Measurements from ENCODE around the gene NME3.
"Not testable (repeated sequence)": the region's sequence is repeated elsewhere in the genome, so short reads cannot be mapped to it uniquely, and the experiment has no call there.

Gene NME3

DNA sequence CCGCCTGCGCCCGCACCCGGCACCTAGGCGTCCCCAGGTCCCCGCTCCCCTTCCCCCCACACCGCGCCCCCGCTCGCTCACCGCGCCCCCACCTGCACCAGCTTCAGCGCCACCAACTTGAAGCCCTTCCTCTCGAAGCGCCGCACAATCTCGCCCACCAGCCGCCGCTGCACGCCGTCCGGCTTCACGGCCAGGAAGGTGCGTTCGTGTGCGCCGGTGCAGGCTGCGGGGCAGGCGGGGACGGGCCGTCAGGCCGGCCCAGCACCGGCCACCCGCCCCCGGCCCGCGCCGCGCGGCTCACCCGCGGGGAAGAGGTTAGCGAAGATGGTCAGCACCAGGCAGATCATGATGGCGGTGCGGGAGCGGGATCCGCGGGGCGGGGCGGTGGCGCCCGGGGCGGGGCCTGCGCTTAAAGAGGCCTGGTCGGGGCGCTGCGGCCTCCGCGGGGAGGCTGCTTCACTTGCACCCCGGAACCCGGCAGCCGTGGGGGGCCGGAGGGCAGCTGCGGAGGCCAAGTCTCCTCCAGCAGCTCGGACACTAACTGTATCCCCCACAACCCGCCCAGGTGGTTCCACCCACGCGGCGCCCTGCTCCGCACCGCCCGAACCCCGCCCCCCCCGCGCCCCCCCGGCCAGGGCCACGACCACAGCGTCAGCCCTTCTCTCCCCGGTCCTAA is at the start of gene NME3:
Gene NME3 (minus strand): TSS at position 356 of the 676 bp plus-strand sequence. CDS start 9 bp downstream, at position 347.
- DNase-seq = no peak

DNA sequence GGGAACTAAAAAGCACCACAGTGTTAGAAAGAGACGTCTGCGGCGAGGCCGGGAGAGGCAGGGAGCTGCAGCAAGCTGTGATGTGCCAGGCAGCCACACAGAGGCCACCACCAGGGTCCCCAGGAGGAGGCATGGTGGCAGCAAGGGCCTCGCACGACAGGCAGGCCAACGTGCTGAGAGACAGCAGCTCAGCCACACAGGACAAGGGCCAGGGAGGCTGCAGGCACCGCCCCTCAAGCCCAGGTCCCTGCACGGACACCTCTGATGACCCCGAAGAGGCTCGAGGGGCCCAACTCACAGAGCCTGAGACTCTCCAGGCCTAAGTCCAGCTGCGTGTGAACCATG is 49.6 kb upstream of the NME3 start:
- DNase-seq = no peak

DNA sequence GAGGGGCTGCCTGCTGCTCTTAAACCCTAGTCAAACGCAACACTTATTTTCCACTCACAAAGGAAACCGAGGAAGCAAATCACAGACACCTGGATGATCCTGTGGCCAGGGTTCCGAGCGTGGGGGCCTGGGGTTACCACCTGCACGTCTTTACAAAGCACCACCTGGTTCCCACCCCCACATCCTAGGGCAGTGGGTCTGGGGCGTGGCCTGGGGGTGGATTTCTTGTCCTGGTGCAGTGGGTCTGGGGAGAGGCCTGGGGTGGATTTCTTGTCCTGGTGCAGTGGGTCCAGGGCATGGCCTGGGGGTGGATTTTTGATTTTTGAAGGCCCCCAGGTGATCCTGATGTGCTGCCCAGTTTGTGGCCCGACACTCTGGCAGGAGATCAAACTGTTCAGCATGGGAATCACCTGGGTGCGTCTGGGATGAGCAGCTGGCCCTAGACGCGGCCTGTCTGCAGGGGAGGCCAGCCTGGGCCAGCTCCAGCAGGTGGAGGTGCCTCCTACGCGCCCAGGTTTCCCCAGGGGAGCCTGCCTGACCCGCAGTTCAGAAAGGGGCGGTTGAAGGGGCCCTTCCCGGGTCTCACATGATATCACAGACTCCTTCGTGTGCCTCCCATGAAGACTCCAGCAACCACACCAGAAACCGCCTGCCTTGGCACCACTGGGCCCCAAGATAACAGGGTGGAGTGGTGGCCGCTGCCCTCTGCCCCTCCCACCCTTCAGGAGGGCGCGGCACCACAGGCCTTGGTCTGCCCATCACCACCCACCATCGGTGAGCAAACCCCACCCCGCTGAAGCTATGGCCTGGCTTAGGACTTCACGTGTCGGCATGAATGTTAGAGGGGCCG is 49.0 kb upstream of the NME3 start:
- DNase-seq = no peak

DNA sequence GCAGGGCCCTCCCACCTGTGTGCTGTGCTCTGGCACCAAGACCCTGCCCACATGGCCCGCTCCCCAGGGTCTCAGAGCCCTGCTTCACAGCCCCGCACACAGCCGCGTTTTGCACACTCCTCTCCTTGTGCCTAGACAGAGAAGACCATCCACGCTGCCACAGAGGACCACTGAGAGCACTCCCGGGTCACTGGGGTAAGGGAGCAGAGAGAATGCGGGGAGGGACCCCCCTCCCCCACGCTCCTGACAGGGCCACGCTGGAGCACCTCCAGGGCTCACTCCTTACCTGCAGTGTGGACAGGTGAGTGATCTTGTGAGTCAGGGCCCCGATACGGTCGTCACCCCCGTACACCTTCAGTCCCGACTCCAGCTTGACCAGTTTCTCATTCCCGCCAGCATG is 48.3 kb upstream of the NME3 start:
- DNase-seq = no peak

DNA sequence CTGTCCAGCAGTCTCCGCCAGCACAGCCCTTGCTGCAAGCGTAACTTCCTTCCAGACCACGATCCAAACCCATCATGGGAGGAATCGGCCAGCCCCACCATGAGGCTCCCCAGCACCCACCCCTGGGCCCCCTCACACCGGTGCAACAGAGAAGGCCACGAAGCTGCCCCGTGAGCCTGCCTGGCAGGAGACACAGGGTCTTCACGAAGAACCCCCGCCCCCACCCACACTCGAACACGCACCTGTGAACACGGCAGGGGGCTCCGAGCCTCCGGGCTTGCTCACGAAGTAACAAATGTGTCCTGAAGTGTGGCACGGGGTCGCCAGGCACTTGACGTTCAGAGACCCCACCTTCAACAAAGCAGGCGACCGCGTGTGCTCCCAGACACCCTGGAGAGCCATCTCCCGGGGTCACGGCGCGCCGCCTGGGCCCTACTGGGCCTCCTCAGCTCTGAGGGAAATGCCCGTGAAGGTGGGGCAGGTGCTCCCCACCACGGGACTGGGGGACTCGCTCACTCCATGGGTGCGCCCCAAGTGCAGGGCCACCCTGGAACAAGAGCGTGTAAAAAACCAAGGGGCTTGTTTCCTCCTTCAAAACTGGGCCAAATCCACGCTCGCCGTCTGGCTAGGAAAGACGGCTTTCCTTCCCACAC is 47.7 kb upstream of the NME3 start:
- DNase-seq = no peak

DNA sequence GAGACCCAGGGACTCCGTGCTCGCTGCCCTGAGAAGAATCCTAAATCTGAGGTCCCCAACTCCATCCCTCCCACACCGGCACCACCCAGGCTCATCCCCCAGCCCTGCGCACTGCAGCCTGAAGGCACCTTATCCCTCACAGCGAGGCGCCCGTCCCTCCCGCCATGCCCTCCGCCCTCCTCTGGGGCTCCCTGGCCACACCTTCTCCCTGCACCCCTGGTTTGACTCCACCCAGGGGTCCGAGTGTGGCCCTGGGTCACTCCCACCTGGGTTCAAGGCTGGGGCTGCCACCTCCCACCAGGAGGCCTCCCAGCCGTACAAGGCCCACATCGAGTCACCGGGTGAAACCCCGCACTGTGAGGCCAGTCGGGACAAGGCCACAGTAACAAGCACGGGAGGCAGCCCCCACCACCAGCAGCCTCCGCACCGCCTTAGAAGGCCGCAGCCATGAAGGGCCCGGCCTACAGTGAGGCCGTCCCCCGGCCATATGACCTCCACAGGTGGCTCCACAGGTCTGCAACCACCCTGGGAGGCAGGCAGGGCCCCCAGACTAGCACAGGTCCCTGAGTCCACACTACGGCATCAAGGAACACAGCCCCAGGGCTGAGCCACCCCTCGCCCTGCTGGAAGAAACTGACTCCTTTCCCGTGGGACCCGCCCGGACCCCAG is 47.0 kb upstream of the NME3 start:
- DNase-seq = no peak

DNA sequence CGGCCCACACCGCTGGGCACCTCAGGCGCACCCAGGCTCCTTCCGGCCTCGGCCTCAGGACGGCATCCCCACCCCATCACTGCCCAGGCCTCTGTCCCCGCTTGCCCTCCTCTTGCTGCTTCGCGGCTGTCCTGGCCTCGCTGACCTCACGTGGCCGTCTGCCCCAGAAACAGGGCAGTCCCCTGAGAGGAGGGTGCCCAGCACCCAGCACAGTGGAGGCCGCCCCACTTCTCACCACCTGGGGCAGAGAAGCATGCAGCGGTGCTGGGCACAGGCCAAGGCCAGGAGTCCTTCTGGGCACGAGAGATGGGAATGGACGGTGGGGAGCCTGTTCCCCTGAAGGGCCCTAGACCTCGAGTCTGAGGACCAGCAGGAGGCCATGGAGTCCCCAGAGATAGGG is 46.4 kb upstream of the NME3 start:
- DNase-seq = no peak

DNA sequence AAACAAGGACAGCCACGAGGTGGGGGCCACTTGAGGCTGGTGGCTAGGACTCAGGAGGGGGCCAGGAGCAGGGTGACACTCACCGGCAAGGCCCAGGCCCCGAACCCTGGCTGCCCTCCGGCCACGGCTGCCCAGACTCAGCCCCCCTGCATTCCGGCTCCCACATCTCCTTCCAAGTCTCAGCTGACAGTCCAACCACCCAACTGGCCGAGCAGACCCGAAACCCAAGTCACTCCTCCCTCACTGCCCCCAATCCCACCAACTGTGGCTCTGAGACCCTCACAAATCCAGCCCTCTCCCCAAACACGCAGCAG is 45.9 kb upstream of the NME3 start:
- no peak for DNase-seq

DNA sequence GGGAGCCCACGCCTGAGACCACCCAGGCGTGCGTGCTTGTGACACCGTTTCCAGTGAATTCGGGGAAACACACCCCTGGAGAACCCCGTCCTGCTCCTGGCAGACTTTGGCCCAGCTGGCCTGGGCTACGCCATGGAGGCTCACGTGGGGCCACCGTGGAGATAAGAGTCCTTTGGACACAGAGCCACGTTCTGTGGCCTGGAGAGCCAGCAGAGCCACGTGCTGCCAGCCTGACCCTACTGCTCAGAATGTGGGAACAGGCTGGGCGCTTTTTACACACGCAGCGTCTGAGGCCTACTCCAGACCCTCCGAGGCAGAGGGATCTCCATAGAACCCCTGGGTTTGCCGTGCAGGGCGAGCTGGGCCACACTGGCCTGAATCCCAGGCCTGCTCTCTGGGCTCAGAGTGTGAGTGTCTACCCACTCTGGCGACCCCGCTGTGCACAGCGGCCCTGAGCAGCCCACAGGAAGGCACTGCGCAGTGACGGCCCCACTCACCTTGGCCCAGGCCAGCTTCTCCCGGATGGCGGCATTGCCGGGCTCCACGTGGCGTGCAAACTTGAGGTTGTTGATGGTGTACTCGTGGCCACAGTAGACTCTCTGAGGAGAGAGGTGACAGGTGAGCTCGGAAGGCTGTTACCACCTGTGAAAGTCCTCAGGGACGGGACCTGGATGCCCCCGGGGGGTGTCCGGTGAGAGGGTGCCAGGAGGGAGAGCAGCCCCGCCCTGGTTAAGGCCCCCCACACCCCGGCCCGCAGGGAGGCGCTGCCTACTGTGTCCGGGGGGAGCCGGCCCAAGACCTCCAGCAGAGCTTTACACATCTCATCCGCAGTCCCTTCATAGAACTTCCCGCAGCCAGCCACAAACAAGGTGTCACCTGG is 45.3 kb upstream of the NME3 start:
- DNase-seq = no peak

DNA sequence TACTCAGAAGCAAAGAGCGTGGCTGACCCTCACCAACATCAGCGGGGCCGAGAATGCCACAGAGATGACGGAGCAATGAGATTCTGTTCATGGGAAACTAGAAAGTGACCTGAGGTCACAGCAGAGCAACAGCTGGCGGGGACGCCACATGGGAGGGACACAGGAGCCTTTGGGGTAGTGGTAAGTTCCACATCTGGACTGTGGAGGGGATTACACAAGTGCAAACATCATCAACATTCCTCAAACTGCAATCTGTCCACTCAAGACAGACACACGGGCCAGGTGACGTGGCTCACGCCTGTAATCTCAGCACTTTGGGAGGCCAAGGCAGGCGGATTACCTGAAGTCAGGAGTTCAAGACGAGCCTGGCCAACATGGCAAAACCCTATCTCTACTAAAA is 44.1 kb upstream of the NME3 start:
- DNase-seq = no peak

DNA sequence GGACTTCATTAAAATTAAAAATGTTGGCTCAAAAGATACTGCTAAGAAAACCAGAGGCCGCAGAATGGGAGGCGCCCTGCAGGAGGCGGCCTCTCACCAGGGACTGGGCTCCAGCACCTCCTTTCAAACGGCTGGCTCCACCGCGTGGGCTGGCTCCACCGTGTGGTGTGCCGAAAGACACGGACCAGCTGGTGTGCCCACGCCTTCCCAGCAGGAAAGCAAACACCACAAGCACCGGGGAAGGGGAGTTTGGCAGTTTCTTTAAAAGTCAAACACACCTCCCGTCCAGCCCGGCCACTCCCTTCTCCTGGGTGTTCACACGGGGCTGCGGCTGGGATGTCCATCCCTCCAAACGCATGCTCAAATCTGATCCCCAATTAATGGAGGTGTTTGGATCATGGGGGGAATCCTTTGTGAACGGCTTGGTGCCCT is 41.4 kb upstream of the NME3 start:
- DNase-seq = no peak

DNA sequence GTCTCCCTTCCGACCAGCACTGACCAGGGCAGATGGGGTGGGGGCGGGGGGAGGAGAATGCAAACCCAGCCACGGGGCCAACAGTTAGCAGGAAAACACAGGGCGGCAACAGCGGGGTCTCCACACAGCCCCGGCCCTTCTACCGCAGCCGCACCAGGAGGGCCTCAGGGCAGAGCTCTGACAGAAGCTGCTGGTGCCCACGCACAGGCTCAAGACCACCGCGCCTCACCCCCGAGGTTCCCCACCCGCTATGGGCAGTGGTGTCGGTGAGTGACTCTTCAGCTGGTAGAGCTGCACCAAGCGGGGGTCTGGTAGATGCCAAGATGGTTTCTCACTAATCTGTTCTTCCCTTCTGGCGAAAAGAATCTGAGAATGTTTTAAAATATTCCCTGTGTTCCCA is 39.2 kb upstream of the NME3 start:
- DNase-seq = no peak

DNA sequence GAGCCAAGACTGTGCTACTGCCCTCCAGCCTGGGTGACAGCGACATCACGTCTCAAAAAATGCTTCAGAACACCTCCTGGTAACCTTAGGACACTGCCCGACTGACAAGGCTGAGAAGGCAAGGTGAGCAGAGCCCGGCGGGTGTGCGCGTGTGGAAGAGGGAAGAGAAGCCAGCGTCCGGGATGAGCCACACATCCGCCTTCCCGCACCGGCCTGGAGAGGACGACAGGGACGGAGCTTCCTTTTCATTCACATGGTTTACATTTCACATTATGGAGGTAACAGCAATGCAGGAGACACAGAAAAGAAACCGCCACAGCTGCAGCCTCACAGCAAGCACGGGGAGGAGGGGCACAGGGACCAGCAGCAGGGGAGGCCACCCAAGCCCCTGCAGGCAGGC is 38.8 kb upstream of the NME3 start:
- no peak for DNase-seq

DNA sequence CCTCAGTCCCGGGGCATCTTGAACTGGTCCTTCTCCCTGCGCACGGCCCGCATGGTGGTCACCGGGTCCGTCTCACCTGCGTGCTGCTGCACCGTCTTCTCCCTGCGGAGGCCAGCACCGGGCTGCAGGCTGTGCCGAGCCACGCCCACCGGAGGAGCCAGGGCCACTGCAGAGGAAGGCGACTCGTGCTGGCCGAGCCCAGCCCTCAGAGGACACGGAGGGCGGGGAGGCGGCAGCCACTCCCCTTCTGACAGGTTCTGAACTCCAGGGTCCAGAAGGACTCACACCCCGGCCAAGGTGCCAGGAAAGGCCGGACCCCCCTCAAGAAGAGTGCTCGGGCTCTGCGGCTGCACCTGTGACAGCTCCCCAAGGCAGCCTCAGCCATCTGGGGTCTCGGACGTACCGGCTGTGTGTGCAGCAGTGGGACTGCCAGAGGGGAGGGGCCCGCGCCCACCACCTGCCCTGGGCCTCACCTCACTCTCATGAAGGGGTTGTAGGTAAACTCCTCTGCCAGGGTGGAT is 38.0 kb upstream of the NME3 start:
- DNase-seq = no peak

DNA sequence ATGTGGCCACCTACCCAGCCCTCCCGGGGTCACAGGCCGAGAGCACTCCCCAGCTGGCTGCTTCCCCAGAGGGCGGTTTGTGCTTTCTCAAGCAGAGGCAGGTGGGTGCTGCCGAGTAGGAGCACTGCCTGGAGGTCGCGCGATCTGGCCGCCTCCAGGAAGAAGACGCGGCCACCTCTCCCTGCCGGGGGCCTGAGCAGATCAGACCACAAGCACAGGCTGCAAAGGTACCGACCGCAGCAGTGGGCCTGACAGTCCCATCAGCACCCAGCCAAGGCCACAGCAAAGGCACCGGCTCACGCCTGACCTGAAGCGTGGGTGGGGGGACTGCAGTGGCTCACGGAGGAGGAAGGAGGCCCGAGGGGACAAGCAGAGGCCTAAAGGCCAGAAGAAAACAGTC is 37.3 kb upstream of the NME3 start:
- no peak for DNase-seq

DNA sequence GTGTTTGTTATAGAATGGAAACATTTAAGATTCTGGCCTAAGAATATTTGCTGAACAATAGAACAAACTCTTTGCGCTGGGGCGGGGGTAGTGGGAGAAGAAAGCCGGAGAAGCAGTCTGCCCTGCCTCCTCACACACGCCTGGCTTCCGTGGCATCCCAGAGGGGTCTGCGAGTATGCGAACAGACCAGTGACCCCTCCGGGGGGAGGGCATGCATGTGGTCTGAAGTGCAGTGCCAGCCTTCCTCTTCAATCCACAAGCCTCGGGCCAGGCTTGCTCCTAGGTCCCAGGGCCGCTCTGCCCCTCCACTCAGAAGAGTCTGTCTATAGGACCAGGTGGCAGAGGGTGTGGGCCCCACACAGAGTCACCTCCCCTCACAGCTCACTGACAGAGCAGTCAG is 36.3 kb upstream of the NME3 start:
- DNase-seq = no peak

DNA sequence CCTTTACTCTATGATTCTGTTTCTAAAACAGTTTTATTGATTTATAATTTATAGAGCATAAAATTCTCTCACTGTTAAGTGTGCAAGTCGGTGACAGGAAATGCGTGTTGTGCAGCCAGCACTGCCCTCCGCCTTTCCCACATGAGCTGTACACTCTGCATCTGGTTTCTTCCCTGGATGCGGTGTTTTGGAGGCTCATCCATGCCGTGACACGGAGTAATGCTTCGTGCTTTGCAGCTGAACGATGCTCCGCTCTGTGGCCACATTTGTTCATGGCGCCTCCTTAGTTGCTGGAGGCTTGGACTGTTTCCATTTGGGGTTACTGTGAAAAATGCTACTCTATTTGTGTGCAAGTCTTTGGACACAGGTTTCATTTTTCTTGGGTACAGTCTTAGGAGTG is 29.4 kb upstream of the NME3 start:
- DNase-seq = no peak

DNA sequence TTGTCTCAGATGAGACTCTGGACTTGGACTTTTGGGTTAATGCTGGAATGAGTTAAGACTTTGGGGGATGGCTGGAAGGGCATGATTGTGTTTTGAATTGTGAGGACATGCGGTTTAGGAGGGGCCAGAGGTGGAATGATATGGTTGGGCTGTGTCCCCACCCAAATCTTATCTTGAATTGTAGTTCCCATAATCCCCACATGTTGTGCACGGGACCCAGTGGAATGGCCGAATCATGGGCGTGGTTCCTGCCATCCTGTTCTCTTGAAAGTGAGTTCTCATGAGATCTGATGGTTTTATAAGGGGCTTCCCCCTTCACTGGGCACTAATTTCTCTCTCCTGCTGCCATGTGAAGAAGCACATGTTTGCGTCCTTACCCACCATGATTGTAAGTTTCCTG is 27.9 kb upstream of the NME3 start:
- DNase-seq = not testable (repeated sequence)

DNA sequence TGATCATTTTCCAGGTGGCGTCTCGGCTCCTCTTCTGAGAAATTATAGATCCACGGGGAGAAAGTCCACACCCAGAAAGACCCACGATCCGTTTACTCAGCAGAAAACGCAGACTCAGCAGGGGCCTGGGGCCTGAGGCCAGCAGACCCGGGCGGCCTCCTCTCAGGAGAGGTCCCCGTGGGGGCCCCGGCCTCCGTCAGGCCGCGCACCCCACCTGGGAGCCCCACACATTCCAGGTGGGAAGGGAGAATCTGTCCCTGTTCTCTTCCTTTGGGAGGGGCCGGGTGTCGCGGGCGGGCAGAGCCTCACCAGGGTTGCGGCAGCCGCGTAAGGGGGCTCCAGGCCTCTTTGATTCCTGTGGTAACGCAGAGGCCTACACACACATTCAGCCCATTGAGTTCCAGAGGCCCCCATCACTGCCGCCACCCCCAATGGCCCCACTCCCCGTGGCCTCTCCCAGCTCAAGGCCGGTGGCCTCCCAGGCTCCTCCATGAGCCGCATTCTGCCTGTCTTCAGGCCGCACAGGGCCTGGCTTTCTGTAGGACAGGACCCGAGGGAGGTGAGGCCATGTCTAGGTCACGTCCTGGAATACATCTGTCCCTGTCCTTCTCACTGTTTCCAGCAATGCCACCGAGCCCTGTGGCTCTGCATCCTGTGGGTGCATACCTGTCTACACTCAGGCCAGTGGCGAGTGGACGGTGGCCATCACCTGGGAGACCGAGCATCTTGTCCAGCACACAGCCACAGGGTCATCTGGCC is 23.7 kb upstream of the NME3 start:
- no peak for DNase-seq

DNA sequence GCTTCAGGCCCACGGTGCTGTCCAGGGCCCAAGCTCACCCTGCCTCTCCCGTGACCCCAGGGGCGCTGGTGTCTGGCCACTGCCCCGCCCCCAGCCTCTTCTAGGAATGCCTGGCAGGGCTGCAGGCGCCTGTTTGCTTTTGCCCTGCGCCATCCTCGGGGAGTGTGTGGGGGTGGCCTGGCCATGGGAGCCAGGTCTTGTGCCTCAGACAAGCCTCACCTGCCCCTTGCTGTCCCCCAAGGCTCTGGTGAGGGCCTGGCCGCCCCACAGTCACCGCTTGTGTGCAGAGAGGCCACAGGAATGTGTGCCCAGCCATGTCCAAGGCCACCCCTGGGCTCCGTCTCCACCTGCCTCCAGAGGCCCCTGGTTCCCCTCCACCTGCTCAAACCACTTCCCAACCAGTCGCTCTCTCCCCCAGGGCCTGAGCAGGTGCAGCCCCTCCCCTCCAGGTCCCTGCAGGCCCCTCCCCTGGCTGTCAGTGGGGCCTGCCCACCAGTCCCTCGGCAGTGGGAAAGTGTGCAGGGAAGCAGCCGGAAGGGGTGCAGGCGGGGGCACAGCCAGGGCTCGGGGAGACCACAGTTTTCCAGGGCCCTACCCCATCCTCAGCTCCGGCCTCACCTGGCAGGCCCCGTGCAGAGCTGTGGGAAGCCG is 23.0 kb upstream of the NME3 start:
- DNase-seq = no peak

DNA sequence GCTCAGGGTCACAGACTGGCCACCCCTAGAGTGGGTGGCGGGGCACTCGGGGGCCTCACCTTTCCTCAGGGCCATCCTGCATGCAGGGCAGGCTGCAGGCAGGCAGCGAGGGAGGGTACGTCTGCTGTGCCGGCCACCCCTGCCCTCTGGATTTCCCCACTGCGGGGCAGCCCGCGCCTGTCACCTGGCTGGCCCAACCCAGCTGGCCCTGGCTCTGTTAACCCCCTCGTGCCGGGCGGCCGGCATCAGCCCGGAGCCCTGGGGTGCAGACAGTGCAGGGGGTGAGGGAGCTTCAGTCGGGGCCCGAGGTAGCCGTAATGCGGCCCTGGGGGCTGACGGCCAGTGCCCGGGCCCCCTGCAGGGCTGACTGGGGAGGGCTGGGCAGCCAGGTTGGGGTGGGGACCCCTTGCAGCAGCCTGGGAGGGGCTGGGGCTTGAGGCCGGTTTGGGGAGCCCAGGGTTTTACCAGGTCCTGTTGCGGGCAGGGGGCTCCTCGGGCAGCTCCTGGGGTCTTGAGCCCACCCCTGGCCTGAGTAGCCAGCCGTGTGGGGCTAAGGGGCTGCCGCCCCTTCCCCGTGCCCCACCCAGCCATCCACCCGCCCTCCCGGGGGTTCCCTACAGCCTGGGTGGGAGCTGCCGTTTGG is 22.4 kb upstream of the NME3 start, which contains the start of gene IGFALS:
Gene IGFALS (minus strand): TSS at position 128 of the 643 bp plus-strand sequence. CDS start 53 bp downstream, at position 75.
- DNase-seq = no peak
